GM19238 (cell line): ENCODE results near the gene FBXO42.

Experiments used
- DNase-seq: peaks from one replicate; pipeline ENCODE4 v3.0.0; 2011; ENCODE audit warnings: low spot score; ENCODE audit not compliant: insufficient read length

The FBXO42 gene

DNA sequence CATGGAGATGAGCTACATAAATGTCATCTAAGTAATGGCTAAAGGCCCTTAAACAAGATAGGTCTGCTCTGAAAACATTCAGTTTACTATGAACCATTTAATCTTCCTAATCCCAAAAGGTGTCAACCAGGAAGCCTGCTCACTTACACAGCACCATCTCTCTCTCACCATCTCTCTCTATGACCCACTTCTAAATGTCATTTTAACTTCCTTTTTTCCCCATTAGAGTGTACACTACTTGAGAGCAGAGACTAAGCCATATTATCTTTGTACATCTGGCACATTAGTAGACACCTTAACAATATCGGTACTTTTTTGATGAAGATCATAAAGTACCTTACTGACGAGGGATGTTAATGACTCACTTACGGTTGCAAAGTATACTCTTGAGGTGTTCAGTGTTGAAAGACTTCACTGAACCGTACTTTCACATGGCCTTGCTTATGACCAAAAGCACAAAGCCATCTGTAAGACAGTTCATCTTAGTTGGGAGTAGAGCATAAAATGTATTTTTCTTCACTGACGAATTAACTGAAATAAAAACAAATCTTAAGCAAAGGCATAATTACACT, 25.4 kb downstream of the FBXO42 start:
- DNase-seq = no peak

DNA sequence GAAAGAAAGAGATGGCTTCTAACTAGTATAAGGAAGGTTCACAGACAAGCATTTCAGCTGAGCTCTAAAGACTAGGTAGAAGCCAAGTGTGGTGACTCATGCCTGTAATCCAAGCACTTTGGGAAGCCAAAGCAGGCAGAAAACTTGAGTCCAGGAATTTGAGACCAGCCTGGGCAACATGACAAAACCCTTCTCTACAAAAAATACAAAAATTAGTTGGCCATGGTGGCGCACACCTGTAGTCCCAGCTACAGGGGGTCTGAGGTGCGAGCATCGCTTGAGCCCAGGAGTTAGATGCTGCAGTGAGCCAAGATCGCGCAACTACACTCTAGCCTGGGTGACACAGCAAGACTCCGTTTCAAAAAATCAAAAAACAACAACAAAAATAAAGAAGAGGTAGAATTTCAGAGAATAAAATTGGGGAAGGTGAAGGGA, 27.8 kb downstream of the FBXO42 start:
- no peak for DNase-seq

DNA sequence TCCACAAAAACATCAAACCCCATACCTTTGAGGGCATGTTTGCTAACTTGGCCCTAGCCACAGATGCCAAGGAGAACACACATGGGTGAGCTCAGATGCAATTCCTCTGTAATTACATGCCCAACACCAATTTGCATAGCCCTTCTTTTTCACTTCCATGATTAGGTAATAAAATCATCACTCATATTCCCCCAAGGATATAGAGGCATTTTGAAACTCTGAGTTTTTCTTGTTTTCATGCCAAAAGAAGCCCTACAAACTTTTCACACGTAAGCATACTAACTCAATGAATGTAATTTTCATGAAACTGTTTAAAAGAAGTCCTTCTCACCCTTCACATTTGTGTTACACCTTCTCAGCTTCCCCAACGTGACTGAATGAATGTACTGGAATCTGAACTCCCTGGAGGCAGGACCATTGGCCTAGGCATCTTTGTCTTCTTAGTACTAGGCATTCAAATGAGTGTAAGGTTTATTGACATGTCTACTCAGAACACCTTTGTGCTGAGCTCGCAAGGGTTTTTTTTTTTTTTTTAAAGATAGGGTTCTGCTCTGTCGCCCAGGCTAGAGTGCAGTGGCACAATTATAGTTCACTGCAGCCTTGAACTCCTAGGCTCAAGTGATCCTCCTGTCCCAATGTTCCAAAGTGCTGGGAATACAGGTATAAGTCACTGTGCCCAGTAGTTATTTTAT, 31.0 kb downstream of the FBXO42 start:
- no peak for DNase-seq

DNA sequence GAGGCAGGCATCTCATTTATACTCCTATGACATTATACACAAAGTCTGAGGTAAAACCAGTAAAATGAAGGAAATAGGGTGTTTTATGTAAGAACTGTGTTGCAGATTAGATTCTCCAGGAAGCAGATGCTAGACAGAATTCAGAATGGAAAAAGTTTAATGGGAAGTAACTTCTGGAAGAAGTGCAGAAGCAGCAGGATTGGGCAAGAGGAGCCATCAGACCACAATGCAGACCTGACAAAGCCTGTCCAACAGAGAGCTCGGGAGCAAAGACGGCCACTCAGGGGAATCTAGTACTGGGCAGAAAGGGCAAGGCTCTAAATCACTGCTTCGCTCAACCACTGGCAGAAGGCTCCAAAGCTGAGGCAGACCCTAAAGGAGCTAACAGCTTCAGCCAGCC, 33.7 kb downstream of the FBXO42 start:
- no peak for DNase-seq

DNA sequence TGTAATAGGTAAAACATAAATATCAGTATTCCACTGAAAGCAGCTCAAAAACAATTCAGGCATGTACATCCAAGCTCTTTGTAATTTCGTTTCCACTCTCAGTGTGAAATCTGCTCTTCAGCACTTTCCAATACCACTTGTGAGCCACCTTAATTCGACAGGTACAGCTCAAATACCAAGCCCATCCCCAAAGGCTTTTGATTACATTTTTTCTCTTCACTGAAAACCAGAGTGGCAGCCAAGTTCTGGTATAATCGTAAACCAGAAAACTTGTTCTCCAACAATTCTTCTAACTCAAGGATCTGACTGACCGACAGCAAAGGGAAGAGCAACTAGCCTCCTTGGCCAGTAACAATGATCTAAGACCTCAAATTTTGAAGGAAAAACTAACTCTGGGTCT, 36.8 kb downstream of the FBXO42 start:
- no peak for DNase-seq

DNA sequence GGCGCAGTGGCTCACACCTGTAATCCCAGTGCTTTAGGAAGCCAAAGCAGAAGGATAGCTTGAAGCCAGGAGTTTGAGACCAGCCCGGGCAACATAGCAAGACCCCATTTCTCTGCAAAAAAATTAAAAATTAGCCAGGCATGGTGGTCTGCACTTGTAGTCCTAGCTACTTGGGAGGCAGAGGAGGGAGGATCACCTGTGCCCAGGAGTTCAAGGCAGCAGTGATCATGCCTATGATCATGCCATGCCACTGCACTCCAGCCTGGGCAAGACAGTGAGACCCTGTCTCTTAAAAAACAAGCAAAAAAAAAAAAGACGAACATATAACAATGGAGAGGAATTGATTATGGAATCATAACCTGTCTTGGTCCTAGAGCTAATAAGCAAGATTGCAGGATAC, 45.1 kb downstream of the FBXO42 start:
- no peak for DNase-seq

DNA sequence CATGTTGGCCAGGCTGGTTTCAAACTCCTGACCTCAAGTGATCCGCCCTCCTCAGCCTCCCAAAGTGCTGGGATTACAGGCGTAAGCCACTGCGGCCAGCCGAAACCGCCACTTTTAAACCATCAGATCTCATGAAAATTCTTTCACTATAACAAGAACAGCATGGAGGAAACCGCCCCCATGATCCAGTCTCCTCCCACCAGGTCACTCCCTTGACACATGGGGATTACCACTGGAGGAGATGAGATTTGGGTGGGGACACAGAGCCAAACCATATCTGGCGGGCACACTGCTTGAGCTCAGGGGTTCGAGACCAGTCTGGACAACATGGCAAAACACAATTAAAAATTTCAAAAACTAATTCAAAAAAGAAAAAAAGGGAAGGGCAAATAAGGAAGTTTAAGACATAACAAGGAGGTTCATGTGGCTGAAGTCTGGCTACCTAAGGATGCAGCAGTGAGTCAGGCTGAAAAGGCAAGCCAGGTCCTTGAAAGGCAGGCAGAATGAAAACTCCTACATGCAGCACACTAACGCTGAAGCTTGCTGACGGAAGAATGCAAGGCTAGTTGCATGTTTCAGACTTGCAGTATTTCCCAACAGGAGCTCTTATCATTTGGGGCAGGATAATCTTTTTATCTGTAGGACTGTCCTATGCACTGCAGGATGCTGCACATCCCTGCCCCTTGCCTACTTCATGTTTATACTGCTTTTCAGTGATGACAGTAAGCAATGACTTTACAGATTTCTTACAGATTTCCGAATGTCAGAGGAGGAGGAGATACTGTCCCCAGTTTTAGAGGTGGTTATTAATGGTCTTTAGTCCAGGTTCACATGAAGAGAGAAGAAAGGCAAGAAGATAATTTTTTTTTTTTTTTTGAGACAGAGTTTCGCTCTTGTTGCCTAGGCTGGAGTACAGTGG, 49.3 kb downstream of the FBXO42 start:
- no peak for DNase-seq

DNA sequence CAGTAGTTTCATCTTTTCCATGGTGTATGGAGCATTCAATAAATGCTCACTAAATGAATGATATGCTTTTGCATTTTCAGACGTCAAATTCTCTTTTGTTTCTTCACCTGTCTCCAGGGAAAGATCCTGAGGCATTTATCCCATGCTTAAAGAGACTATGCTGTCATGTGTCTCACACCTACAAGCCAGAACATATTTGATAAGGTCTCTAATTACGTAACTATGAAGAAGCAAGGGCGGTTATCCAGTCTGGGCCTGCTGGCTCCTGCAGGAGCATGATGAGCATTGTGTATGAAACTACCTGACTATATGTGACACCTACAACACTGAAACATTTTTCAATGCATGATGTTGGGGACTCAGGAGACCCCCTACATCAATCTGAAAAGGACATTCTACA, 51.8 kb downstream of the FBXO42 start:
- no peak for DNase-seq

DNA sequence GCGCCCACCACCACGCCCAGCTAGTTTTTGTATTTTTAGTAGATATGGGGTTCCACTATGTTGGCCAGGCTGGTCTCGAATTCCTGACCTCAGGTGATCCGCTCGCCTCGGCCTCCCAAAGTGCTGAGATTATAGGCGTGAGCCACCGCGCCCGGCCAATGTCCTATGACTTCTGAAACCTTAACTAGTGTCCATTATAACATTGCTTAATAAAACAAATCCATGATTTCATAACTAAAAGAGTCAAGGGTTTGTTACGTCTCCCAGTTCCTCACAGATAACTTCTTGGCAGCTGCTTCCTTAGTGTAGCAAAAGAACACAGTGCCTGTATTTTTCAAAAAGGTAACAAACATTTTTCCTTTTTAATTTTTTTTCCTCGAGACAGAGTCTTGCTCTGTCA, 53.6 kb downstream of the FBXO42 start:
- no peak for DNase-seq

DNA sequence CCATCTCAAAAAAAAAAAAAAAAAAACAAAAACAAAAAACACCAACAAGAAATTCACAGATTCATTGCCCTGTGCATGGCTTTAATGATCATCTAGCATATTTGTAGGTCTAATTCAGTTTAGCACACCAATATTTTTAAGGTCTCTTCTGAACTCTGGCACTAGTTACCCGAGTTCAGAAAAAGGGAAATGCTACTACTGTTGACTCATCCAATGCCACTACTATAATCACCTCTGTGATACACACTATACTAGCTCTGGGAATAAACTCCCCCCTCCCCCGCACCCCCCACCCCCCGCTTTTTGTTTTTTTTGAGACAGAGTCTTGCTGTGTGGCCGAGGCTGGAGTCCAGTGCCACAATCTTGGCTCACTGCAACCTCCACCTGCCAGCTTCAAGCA, 55.6 kb downstream of the FBXO42 start:
- DNase-seq = no peak

DNA sequence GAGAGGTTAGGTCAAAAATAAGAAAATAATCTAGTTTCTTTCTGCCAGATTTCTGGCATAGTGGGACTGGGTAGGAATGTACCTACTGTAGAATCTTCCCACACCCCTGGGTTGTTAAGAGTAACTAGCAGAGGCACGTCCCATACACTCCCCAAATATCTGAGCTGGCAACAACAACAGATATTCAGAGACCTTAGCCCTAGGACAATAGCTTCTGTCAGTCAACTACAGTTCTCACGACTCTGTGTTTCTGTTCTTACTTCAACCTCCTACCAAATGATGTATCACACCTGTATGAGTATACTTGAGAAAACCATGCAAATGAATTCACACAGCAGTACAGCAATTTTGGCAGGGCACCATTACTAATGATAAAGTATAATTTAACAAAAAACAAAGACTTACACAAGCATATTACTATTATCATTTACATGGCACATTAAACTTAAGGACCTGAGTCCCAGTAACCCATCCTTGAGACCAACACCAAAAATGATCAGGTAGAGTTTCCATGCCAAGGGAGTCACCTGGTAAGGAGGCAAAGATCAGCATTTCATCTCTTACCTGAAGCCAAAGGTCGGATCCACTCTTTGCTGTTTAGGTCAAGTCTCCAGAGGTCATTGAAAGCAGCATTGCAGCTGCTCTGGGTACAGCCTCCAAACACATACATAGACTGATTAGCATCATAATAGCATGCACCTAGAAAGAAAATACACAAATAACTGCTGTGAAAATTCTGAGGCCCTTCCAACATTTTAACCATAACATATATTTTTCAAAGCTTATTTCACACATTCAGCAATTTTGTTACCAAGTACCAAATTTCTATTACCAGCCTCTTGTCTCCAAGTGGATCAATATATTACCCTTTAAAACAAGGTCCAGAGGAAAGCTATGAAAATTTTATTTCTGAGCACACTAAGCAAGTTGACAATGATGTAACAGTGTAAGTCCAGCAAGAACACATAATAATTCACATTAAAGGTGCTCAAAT, 57.8 kb downstream of the FBXO42 start:
- DNase-seq = no peak

DNA sequence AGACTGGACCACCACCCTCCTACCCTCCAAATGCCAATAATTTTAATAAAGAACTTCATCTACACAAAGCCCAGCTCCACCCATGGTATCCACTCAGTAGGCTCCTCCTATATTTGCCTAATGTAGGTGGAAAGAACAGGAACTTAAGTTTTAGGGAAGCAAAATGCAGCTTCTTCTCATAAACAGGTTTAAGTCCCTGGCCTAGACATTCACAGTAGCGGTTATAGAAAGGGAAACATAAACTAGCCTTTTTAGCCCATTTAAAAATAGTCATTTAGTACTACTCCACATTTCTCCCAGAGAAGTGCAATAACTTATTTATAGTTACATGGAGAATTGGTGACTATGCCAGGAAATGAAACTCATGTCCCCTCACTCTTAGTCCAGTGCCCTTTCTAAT, 58.7 kb downstream of the FBXO42 start:
- no peak for DNase-seq

DNA sequence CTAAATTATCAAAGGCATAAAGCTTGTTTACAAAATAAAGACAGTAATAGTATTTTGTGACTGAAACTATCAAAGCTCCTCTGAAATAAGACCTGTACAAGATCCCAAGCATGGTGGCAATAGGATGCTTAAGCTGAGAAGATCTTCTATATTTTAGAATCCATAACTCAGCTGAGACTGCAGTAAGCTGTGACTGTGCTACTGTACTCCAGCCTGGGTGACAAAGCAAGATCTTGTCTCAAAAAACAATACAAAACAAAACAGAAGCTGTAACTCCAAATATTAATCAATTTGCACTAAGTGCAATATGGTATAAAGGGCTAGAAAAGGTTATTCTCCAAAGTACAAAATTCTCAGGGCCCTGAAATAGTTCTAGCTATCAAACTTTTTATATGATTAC, 59.5 kb downstream of the FBXO42 start:
- no peak for DNase-seq

DNA sequence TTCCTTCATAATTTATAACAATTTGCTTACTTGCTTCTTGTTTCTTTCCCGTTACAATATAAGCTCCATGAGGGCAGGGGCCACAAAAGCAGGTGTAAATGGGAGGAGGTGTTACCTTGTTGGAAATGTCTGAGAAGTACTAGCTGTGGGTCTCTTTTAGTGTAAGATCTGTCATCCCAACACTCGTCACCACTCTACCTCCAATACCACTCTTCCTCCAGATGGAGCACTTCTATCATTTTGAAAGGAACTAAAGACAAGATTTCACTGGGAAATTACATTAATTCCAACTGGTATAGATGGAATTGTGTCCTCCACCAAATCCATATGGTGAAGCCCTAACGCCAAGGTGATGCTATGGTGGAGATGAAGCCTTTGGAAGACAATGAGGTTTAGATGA, 62.3 kb downstream of the FBXO42 start:
- DNase-seq = no peak

DNA sequence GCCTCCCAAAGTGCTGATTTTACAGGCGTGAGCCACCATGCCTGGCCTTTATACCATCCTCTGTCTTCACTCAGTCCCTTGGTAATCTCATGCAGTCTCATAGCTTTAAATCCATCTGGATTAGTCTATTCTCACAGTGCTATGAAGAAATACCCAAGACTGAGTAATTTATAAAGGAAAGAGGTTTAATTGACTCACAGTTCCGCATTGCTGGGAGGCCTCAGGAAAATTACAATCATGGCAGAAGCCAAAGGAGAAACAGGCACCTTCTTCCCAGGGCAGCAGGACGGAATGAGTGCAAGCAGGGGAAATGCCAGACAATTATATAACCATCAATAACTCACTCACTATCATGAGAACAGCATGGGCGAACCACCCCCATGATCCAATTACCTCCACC, 66.2 kb downstream of the FBXO42 start:
- no peak for DNase-seq

DNA sequence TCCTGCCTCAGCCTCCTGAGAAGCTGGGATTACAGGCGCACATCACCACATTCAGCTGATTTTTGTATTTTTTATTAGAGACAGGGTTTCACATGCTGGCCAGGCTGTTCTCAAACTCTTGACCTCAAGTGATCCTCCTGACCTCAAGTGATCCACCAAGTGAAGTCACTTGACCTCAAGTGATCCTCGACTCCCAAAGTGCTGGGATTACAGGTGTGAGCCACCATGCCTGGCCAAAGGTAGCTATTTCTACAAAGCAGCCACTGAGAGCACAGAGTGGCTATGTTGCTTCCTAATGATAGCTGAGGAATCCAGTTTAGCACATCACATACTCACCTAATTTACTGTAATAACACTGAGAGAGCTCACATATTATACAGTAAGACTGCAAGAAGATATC, 70.5 kb downstream of the FBXO42 start:
- DNase-seq = no peak

DNA sequence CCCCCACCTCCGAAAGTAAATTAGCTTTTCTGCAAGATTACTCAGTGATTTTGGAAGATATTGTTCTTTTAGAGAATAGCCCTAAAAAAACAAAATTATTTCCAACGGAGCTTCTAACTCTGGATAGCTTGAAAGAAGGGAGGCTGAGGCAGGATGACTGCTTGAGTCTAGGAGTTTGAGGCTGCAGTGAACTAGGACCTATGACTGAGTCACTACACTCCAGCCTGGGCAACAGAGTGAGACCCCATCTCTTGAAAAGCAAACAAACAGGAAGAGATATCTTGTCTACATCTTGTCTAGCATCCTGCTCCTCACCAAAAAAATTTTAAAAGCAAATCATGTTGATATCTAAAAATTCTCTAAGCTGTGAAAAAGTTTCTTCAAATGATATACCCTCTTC, 73.1 kb downstream of the FBXO42 start:
- DNase-seq = no peak

DNA sequence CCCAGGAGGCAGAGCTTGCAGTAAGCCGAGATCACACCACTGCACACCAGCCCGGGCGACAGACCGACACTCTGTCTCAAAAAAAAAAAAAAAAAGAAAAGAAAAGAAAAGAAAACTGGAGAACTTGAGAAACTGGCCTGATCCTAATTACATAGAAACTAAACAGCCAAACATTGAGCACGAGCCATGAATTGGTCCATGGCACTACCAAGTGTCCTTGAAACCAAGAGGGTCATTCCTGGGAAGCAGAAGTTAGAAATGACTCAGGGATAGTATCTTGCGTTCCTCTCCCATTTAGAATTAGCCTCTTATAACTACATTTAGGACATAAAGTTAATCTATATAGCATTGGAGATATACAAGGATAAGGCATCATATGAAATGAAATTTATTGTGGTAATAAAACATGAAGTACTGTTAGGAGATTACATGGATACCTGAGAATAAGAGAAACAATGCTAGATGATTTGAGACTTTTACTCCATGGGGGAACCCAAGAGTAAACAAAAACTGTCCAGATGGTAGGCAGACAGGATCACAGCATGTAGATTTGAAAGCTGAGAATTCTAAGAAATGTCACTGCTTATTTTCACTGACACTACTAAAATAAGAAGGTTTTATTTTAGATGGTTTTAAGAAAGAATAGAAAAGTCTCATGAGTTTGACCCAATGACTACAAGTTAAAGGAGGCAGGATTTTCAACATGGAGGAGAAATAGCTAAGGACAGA, 75.8 kb downstream of the FBXO42 start:
- no peak for DNase-seq

DNA sequence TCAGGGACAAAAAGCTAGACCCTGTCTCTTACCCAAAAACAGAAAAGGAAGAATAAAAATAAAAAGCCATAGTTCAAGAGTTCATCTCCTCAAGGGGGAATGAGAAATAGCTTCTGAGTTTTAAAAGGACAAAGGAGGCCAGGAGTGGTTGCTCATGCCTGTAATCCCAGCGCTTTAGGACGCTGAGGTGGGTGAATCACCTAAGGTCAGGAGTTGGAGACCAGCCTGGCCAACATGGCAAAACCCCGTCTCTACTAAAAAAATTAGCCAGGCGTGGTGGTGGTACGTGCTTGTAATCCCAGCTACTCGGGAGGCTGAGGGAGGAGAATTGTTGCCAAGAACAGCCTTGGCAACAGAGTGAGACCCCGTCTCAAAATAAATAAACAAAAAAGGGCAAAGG, 76.7 kb downstream of the FBXO42 start:
- DNase-seq = no peak

DNA sequence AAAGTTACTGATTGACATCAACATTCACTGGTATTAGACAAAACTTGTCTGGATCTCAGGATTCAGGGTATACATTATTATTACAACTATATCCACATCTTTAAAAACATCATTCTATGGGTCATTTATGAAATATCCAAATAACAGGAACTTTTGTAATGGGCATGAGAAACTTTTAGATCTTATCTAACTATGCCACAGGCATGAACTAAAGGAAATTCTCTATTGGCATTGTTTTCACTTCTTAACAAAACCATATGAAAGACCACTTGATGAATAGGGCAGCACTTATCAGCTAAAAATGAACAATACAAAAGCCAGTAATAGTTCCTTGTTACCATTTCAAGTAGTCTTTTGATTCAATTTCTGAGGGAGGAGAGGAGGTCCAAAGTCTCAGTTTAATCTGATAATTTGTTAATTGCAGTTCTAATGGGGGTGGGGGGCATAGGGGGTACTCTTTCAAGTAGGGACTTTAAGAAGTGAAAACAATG, 84.5 kb downstream of the FBXO42 start:
- DNase-seq = no peak
